ENCODE measurements around the gene TUBB6.

DNA sequence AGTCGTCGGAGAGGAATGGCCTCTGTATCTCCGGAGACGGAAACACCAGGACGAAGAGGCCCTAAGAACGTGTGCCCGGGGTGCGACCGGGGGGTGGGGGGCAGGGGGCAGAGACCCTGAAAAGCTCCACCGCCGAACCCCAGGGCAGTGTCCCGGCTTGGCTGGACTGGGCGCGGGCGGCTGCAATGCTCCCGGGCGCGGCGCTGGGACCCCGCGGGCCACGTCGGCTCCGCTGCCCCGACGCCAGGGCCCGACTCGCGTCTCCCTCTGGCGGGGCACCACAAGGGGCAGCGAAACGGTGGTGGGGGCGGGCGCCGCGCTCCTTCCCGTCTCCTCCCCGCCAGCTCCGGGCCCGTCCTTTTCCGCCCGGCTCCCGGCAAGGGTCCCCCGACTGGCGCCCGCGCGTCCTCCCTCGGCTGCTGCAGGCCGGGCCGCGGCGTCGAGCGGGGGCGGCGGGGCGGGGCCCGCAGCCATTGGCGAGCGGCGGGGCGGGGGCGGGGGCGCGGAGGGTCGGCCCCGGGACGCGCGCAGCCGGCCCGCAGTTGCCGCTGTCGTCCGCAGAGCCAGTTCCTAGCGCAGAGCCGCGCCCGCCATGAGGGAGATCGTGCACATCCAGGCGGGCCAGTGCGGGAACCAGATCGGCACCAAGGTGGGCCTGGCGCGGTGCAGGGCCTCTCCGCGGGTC is at the start of gene TUBB6:
- TF ChIP-seq GABPA (IDR thresholded peaks at IDR 0.05; ENCODE audit: low read depth) (no peak), POLR2AphosphoS5 (IDR thresholded peaks at IDR 0.05; ENCODE audit: low read depth) (no peak), REST (IDR thresholded peaks at IDR 0.05; ENCODE audit: insufficient replicate concordance, low read depth) (no peak)
- TF ChIP-seq, protein P1, sequence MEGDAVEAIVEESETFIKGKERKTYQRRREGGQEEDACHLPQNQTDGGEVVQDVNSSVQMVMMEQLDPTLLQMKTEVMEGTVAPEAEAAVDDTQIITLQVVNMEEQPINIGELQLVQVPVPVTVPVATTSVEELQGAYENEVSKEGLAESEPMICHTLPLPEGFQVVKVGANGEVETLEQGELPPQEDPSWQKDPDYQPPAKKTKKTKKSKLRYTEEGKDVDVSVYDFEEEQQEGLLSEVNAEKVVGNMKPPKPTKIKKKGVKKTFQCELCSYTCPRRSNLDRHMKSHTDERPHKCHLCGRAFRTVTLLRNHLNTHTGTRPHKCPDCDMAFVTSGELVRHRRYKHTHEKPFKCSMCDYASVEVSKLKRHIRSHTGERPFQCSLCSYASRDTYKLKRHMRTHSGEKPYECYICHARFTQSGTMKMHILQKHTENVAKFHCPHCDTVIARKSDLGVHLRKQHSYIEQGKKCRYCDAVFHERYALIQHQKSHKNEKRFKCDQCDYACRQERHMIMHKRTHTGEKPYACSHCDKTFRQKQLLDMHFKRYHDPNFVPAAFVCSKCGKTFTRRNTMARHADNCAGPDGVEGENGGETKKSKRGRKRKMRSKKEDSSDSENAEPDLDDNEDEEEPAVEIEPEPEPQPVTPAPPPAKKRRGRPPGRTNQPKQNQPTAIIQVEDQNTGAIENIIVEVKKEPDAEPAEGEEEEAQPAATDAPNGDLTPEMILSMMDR (IDR thresholded peaks at IDR 0.05; ENCODE audit: insufficient read depth, low read length) = no peak

Measured in HL-60 (cell line).